Tibial nerve (tissue), 4 donors: Measurements from ENCODE around the gene PLEKHA6.

ENCODE experiments used
- CTCF ChIP-seq, 5 experiments: fragments of 200-600 bp in 3 of 5; fragments of 450-650 bp in 2 of 5; sonication (generic) in 3 of 5; IDR thresholded peaks; one replicate each; pipeline ENCODE4 v1.5.1; 2016 to 2019; ENCODE audit warnings: antibody characterized with exemption in 5 of 5, mild to moderate bottlenecking in 3 of 5, moderate library complexity in 2 of 5
- EP300 ChIP-seq, 2 donors: sonication (generic); formaldehyde crosslinking; IDR thresholded peaks; one replicate each; pipeline ENCODE4 v1.6.1; 2017; ENCODE audit warnings: antibody characterized with exemption in 2 of 2, mild to moderate bottlenecking in 1 of 2
- POLR2A ChIP-seq, 2 donors: fragments of 450-650 bp; IDR thresholded peaks; one replicate each; pipeline ENCODE4 v1.6.1; 2017; ENCODE audit warnings: antibody characterized with exemption in 2 of 2, mild to moderate bottlenecking in 2 of 2, moderate library complexity in 2 of 2

DNA sequence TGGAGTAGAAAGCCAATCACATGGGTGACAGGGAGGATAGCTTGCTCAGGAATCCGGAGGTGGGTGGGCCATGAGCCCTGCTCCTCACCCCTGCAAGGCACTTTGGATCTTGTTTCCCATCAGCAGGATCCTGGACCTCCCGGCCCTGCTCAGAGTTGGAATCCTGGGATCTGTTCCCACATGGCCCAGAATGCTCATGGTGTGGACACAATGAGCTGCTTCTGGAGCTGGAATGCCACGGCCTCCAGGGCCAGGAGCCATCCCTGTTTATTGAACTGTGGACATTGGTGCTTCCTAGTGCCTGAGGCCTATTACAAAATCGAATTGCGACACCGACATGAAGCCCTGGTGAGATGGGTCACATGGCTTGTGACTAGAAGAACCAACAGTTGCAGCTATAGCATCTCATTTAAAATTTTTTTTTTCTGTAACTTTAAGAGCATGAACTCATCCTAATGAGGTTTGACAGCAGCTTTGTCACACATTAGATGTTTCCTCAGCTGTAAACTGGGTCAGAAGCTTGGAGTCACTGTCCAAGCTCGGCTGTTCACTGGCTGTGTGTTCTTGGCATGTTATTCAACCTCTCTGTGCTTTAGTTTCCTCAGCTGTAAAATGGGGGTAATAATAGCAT, 105.6 kb downstream of the PLEKHA6 start:
- TF ChIP-seq CTCF (IDR thresholded peaks at IDR 0.05) (no peak), EP300 (IDR thresholded peaks at IDR 0.05) (peak in 1 of 2 donors; percentile 66), POLR2A (IDR thresholded peaks at IDR 0.05) (no peak)
